Measurements from ENCODE around the gene NECTIN1. TPM values are rescaled to one million over a fixed set of nuclear protein-coding genes. Genes with fewer than 3 reads are reported as not detected.

The NECTIN1 gene
- total and polyA plus RNA-seq, 2 donors (not counting 3 experiments of a cell fraction or from before 2014, with no cell fraction given): 10.8 to 23.6 TPM

DNA sequence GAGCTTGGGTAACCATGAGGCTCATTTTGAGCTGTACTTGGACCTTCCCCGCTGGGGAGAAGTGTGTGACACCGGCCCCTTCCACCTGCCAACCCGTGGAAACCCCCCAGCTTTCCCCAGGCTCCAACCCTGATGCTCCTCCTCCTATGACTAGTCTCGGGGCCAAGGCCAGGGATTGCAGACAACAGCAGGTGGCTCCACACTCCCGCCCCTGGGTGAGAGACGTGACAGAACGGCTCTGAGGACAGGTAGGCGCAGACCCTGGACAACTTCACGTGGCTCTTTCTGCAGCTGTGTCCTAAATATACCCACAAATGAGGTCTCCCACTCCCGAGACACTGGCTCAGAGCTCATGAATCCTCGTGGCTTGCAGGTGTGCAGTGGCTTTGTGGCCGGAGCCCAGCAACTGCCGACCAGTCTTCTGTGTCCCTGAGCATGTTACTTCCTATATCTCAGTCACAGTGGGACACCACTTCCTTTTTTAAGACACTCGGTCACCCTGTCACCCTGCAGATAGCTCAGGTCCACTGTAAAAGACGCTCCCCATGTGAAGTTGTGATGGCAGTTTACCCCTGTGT lies 55.2 kb downstream of the NECTIN1 start:
- no peaks in the 10 kb centered on the region for H4K20me1 ChIP-seq (replicated peaks; ENCODE audit: control insufficient read depth, extremely low read depth, insufficient read depth, low read length)
- POLR2A ChIA-PET: no interaction called here
- H3K4me3 ChIP-seq (replicated peaks in 1 of 3; ENCODE audit: insufficient read depth in 1 of 3, low read depth in 1 of 3, low read length in 3 of 3): no peak overlapping the region
- TF ChIP-seq GATA2 (IDR thresholded peaks at IDR 0.05; ENCODE audit: insufficient read depth, insufficient read length, low read depth, low read length) (no peak), POLR2AphosphoS5 (IDR thresholded peaks at IDR 0.05; ENCODE audit: insufficient read depth, low read depth, low read length) (no peak), JUN (IDR thresholded peaks at IDR 0.05; ENCODE audit: borderline replicate concordance, insufficient read depth, insufficient read length, low read depth) (no peak), FOS (IDR thresholded peaks at IDR 0.05; ENCODE audit: borderline replicate concordance, insufficient read depth, low read length) (no peak), POLR2A (IDR thresholded peaks at IDR 0.05; ENCODE audit: low read depth, low read length) (no peak), MYC (IDR thresholded peaks at IDR 0.05; ENCODE audit: low read depth, low read length) (no peak), EZH2 (IDR thresholded peaks at IDR 0.05; ENCODE audit: borderline replicate concordance, low read depth, low read length, severe bottlenecking) (no peak)
- TF ChIP-seq, protein P1, sequence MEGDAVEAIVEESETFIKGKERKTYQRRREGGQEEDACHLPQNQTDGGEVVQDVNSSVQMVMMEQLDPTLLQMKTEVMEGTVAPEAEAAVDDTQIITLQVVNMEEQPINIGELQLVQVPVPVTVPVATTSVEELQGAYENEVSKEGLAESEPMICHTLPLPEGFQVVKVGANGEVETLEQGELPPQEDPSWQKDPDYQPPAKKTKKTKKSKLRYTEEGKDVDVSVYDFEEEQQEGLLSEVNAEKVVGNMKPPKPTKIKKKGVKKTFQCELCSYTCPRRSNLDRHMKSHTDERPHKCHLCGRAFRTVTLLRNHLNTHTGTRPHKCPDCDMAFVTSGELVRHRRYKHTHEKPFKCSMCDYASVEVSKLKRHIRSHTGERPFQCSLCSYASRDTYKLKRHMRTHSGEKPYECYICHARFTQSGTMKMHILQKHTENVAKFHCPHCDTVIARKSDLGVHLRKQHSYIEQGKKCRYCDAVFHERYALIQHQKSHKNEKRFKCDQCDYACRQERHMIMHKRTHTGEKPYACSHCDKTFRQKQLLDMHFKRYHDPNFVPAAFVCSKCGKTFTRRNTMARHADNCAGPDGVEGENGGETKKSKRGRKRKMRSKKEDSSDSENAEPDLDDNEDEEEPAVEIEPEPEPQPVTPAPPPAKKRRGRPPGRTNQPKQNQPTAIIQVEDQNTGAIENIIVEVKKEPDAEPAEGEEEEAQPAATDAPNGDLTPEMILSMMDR (IDR thresholded peaks at IDR 0.05; ENCODE audit: extremely low read depth in 1 of 2, insufficient read depth in 1 of 2, low read depth in 1 of 2, low read length in 2 of 2): no peak
- TF ChIP-seq, protein P2, sequence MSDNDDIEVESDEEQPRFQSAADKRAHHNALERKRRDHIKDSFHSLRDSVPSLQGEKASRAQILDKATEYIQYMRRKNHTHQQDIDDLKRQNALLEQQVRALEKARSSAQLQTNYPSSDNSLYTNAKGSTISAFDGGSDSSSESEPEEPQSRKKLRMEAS (IDR thresholded peaks at IDR 0.05; ENCODE audit: insufficient read depth, insufficient read length): no peak
- no peak overlapping the region for H3K9ac ChIP-seq (replicated peaks; ENCODE audit: extremely low read depth, insufficient read depth, low read length)
- intact Hi-C loops (cut with micrococcal nuclease) (no loop called here), dilution Hi-C loops (cut with MboI; ENCODE audit: extremely low pct_ligation_motif_present, low sequenced_read_pairs) (no loop called here)
- peaks cover 26% of the 10 kb centered on the region for H3K4me1 ChIP-seq (ENCODE audit: control insufficient read depth, extremely low read depth, insufficient read depth, low read length)
- DNase-seq (ENCODE audit: low read depth, low spot score): no peak
- no TSS peak for BruUV-seq (replicated peaks)
- H3K9me3 ChIP-seq (replicated peaks; ENCODE audit: control insufficient read depth, insufficient read depth, low read length): no peaks in the 10 kb centered on the region
- no peak overlapping the region for H2AFZ ChIP-seq (ENCODE audit: low read depth, low read length)
- CTCF ChIA-PET: interaction anchor here (1.6 to 4.3 kb wide), 2 partner anchors 55 to 435 kb away, joined by 4 to 47 read pairs; partner anchors contain the start of gene NECTIN1
- no peak overlapping the region for H3K27ac ChIP-seq (ENCODE audit: insufficient read depth, low read depth, low read length)
- peaks cover 0 to 3% of the 10 kb centered on the region in 2 experiments for H3K36me3 ChIP-seq (ENCODE audit: control insufficient read depth in 2 of 2, extremely low read depth in 1 of 2, insufficient read depth in 2 of 2, low read length in 2 of 2)
- H3K9me1 ChIP-seq (replicated peaks; ENCODE audit: control insufficient read depth, extremely low read depth, insufficient read depth, low read length): no peaks in the 10 kb centered on the region
- no peaks in the 10 kb centered on the region for H3K79me2 ChIP-seq (ENCODE audit: control insufficient read depth, insufficient read depth, low read length)
- H3K27me3 ChIP-seq (ENCODE audit: control insufficient read depth in 2 of 2, insufficient read depth in 2 of 2, low read length in 2 of 2): no peaks in the 10 kb centered on the region
- no peak overlapping the region for H3K4me2 ChIP-seq (ENCODE audit: insufficient read depth, low read length)
- no peak for FAIRE-seq

Data from endothelial cell of umbilical vein (primary cell).